Astrocyte of the cerebellum (primary cell): Measurements from ENCODE around the gene HECTD2.
"Not testable (repeated sequence)": the region's sequence is repeated elsewhere in the genome, so short reads cannot be mapped to it uniquely, and the experiment has no call there.

Experiments
- DNase-seq: peaks from one replicate; pipeline ENCODE4 v3.0.0-alpha.2; 2011; ENCODE audit warnings: low read depth
- H3K4me3 ChIP-seq: 2 replicates; pipeline ENCODE4 v1.5.1; 2011; ENCODE audit warnings: mild to moderate bottlenecking, low read depth, low read length, moderate library complexity
- CTCF ChIP-seq: IDR thresholded peaks from 2 replicates; pipeline ENCODE4 v1.5.1; 2012; ENCODE audit warnings: low read length, low read depth, moderate library complexity, mild to moderate bottlenecking; ENCODE audit errors: missing control alignments
- in situ Hi-C: cut with HindIII; loops from 2 replicates; pipeline ENCODE4 v1.10.0; 2017; ENCODE audit warnings: low sequenced_read_pairs

The HECTD2 gene

GRCh38 chr10:91555455-91555854 is 145.3 kb downstream of the HECTD2 start:
- DNase-seq, result no peak
- H3K4me3 ChIP-seq, result no peak overlapping the region
- in situ Hi-C loops, result no loop called here
- no peak for TF ChIP-seq CTCF

- no peak overlapping the region for H3K4me3 ChIP-seq
- TF ChIP-seq CTCF, result no peak
- in situ Hi-C loops, result no loop called here
- no peak for DNase-seq
These were observed 146.8 kb downstream of the HECTD2 start for GRCh38 chr10:91556691-91557566.

GRCh38 chr10:91557651-91558111 is 147.5 kb downstream of the HECTD2 start:
- no peak for TF ChIP-seq CTCF
- in situ Hi-C loops, result no loop called here
- no peak for DNase-seq
- no peak overlapping the region for H3K4me3 ChIP-seq

GRCh38 chr10:91558473-91558872 is 148.3 kb downstream of the HECTD2 start:
- no peak for DNase-seq
- H3K4me3 ChIP-seq, result no peak overlapping the region
- in situ Hi-C loops, result no loop called here
- TF ChIP-seq CTCF, result no peak

GRCh38 chr10:91559169-91559568 is 149.0 kb downstream of the HECTD2 start:
- DNase-seq, result no peak
- no peak overlapping the region for H3K4me3 ChIP-seq
- in situ Hi-C loops, result no loop called here
- TF ChIP-seq CTCF, result no peak

GRCh38 chr10:91559750-91560149 is 149.6 kb downstream of the HECTD2 start:
- no peak for DNase-seq
- in situ Hi-C loops, result no loop called here
- no peak overlapping the region for H3K4me3 ChIP-seq
- no peak for TF ChIP-seq CTCF

GRCh38 chr10:91560827-91561226 is 150.7 kb downstream of the HECTD2 start:
- peak; percentile 33 for DNase-seq
- in situ Hi-C loops, H3K4me3 ChIP-seq: not testable (repeated sequence)
